ENCODE results near the gene FEV. TPM values are rescaled to one million over a fixed set of nuclear protein-coding genes. Genes with fewer than 3 reads are reported as not detected.
"Not testable (repeated sequence)": the region's sequence is repeated elsewhere in the genome, so short reads cannot be mapped to it uniquely, and the experiment has no call there.

Gene FEV
- total RNA-seq, 1 donor from 2014 or later: not detected

DNA sequence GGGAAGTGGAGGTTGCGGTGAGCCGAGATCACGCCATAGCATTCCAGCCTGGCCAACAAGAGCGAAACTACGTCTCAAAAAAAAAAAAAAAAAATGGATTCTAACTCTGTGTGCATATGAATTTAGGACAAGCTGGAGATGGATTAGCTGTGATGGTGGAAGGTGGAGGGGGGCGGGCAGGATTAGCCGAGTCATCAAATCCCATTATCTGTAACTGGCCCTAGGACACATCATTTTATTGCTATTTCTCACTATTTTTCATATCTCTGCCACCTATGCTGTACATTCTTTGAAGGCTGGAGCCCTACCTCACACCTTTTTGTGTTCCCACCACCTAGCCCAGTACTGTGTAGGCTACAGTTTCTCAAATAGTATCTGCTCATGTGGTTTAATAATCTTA lies 32.8 kb downstream of the FEV start:
- no peak overlapping the region for H3K9ac ChIP-seq (ENCODE audit: low read depth in 1 of 3, low read length in 3 of 3)
- H3K27me3 ChIP-seq (ENCODE audit: control insufficient read depth in 3 of 3, insufficient read depth in 3 of 3, low read length in 3 of 3): peaks cover 7 to 33% (median 26%) of the 10 kb centered on the region in 3 donors
- no peaks in the 10 kb centered on the region for H3K9me3 ChIP-seq (ENCODE audit: control insufficient read depth in 3 of 3, low read length in 3 of 3)
- H3K4me1 ChIP-seq (ENCODE audit: control insufficient read depth in 3 of 3, insufficient read depth in 3 of 3, low read length in 3 of 3): no peaks in the 10 kb centered on the region
- H3K4me3 ChIP-seq (ENCODE audit: low read length in 3 of 3): no peak overlapping the region
- H3K36me3 ChIP-seq (ENCODE audit: control insufficient read depth in 3 of 3, insufficient read depth in 3 of 3, low read length in 3 of 3): no peaks in the 10 kb centered on the region
- no peak overlapping the region for H3K27ac ChIP-seq (ENCODE audit: low read depth, low read length)

DNA sequence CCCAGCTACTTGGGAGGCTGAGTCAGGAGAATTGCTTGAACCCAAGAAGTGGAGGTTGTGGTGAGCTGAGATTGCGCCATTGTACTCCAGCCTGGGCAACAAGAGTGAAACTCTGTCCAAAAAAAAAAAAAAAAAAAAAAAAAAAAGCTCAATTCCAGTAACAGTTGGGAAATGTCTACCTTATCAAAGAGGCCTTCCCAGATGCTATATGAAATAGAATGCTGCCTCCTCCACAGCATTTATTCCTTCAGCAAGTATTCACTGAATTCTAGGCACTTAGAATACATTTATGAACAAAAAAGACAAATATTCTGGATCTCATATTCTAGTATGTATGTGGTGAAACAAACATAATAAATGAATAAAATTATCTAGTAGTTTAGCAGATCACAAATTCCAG lies 38.4 kb downstream of the FEV start:
- H3K4me3 ChIP-seq (ENCODE audit: low read length in 3 of 3): no peak overlapping the region
- no peaks in the 10 kb centered on the region for H3K4me1 ChIP-seq (ENCODE audit: control insufficient read depth in 3 of 3, insufficient read depth in 3 of 3, low read length in 3 of 3)
- no peaks in the 10 kb centered on the region for H3K36me3 ChIP-seq (ENCODE audit: control insufficient read depth in 3 of 3, insufficient read depth in 3 of 3, low read length in 3 of 3)
- peaks cover 6 to 15% (median 12%) of the 10 kb centered on the region in 3 donors for H3K27me3 ChIP-seq (ENCODE audit: control insufficient read depth in 3 of 3, insufficient read depth in 3 of 3, low read length in 3 of 3)
- H3K27ac ChIP-seq (ENCODE audit: low read depth, low read length): no peak overlapping the region
- no peak overlapping the region for H3K9ac ChIP-seq (ENCODE audit: low read depth in 1 of 3, low read length in 3 of 3)
- H3K9me3 ChIP-seq (ENCODE audit: control insufficient read depth in 3 of 3, low read length in 3 of 3): no peaks in the 10 kb centered on the region

- no peaks in the 10 kb centered on the region for H3K36me3 ChIP-seq (ENCODE audit: control insufficient read depth in 3 of 3, insufficient read depth in 3 of 3, low read length in 3 of 3)
- no peak overlapping the region for H3K9ac ChIP-seq (ENCODE audit: low read depth in 1 of 3, low read length in 3 of 3)
- no peaks in the 10 kb centered on the region for H3K9me3 ChIP-seq (ENCODE audit: control insufficient read depth in 3 of 3, low read length in 3 of 3)
- H3K4me3 ChIP-seq (ENCODE audit: low read length in 3 of 3): no peak overlapping the region
- peaks cover 6 to 15% (median 12%) of the 10 kb centered on the region in 3 donors for H3K27me3 ChIP-seq (ENCODE audit: control insufficient read depth in 3 of 3, insufficient read depth in 3 of 3, low read length in 3 of 3)
- H3K4me1 ChIP-seq (ENCODE audit: control insufficient read depth in 3 of 3, insufficient read depth in 3 of 3, low read length in 3 of 3): no peaks in the 10 kb centered on the region
- H3K27ac ChIP-seq (ENCODE audit: low read depth, low read length): no peak overlapping the region
These were observed 40.1 kb downstream of the FEV start for GRCh38 chr2:218944759-218945404.

DNA sequence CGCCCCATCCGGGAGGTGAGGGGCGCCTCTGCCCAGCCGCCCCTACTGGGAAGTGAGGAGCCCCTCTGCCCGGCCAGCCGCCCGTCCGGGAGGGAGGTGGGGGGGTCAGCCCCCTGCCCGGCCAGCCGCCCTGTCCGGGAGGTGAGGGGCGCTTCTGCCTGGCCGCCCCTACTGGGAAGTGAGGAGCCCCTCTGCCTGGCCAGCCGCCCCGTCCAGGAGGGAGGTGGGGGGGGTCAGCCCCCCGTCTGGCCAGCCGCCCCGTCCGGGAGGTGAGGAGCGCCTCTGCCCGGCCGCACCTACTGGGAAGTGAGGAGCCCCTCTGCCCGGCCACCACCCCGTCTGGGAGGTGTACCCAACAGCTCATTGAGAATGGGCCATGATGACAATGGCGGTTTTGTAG lies 53.2 kb downstream of the FEV start:
- not testable (repeated sequence) for H3K27ac ChIP-seq (ENCODE audit: low read depth, low read length); H3K4me3 ChIP-seq (ENCODE audit: low read length in 3 of 3); H3K36me3 ChIP-seq (ENCODE audit: control insufficient read depth in 3 of 3, insufficient read depth in 3 of 3, low read length in 3 of 3); H3K4me1 ChIP-seq (ENCODE audit: control insufficient read depth in 3 of 3, insufficient read depth in 3 of 3, low read length in 3 of 3); H3K9me3 ChIP-seq (ENCODE audit: control insufficient read depth in 3 of 3, low read length in 3 of 3); H3K9ac ChIP-seq (ENCODE audit: low read depth in 1 of 3, low read length in 3 of 3)
- peaks cover 9 to 19% (median 12%) of the 10 kb centered on the region in 3 donors for H3K27me3 ChIP-seq (ENCODE audit: control insufficient read depth in 3 of 3, insufficient read depth in 3 of 3, low read length in 3 of 3)

Small RNAs within 50 kb of the gene (small RNA-seq; reads per million reads assigned to genes)
- gene MIR375: 11.5 reads per million, percentile 92 among the genes with 10 or more reads in this experiment

Other genes with a start within 250 kb of the FEV start
- gene CYP27A1, start 203.0 kb downstream of the FEV start, total RNA-seq: 17.7 TPM
- 9.9 TPM for gene PRKAG3, start 153.4 kb downstream of the FEV start, total RNA-seq
- gene WNT6, start 125.4 kb downstream of the FEV start, total RNA-seq: not detected
- gene WNT10A, start 104.3 kb downstream of the FEV start, total RNA-seq: not detected
- not detected for gene CDK5R2, start 25.5 kb downstream of the FEV start, total RNA-seq
- not detected for gene CRYBA2, start 8.2 kb upstream of the FEV start, total RNA-seq
- not detected for gene CFAP65, start 56.3 kb upstream of the FEV start, total RNA-seq
- gene IHH, start 75.7 kb upstream of the FEV start, total RNA-seq: not detected
- 15.1 TPM for gene NHEJ1, start 175.6 kb upstream of the FEV start, total RNA-seq
- 0.52 TPM for gene SLC23A3, start 184.8 kb upstream of the FEV start, total RNA-seq
- gene CNPPD1, start 191.7 kb upstream of the FEV start, total RNA-seq: 27.1 TPM
- gene RETREG2, start 193.1 kb upstream of the FEV start, total RNA-seq: 35.5 TPM
- 11.5 TPM for gene ZFAND2B, start 221.6 kb upstream of the FEV start, total RNA-seq
- 25.6 TPM for gene ABCB6, start 233.8 kb upstream of the FEV start, total RNA-seq
- 16.7 TPM for gene ATG9A, start 244.5 kb upstream of the FEV start, total RNA-seq
- gene ANKZF1, start 244.6 kb upstream of the FEV start, total RNA-seq: 27.7 TPM